Lower leg skin (tissue), 3 donors: Measurements from ENCODE around the gene EP400.
"Not testable (repeated sequence)": the region's sequence is repeated elsewhere in the genome, so short reads cannot be mapped to it uniquely, and the experiment has no call there.

Experiments used
- POLR2A ChIP-seq, 2 donors: fragments of 450-650 bp; IDR thresholded peaks; one replicate each; pipeline ENCODE4 v1.6.1; 2016 to 2017; ENCODE audit warnings: antibody characterized with exemption in 2 of 2, mild to moderate bottlenecking in 1 of 2, moderate library complexity in 1 of 2
- TF ChIP-seq, protein P1 (sequence below), 3 donors: fragments of 450-650 bp; IDR thresholded peaks; one replicate each; pipeline ENCODE4 v1.5.1; 2016; ENCODE audit warnings: antibody characterized with exemption in 3 of 3, mild to moderate bottlenecking in 3 of 3, moderate library complexity in 2 of 3

DNA sequence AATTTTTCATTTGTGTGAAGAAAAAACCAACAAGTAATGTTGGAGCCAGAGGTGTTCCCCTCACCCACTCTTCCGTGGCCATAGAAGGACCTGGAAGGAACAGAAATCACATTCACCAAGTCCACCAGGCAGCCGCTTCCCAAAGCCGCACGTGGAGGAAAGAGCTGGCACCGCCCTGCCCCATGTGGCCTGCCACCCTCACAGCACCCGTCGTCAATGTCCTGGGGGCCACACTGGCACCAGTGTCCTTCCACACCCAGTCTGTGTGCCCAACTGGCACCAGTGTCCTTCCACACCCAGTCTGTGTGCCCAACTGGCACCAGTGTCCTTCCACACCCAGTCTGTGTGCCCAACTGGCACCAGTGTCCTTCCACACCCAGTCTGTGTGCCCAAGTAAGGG lies 130.8 kb downstream of the EP400 start:
- TF ChIP-seq, protein P1, sequence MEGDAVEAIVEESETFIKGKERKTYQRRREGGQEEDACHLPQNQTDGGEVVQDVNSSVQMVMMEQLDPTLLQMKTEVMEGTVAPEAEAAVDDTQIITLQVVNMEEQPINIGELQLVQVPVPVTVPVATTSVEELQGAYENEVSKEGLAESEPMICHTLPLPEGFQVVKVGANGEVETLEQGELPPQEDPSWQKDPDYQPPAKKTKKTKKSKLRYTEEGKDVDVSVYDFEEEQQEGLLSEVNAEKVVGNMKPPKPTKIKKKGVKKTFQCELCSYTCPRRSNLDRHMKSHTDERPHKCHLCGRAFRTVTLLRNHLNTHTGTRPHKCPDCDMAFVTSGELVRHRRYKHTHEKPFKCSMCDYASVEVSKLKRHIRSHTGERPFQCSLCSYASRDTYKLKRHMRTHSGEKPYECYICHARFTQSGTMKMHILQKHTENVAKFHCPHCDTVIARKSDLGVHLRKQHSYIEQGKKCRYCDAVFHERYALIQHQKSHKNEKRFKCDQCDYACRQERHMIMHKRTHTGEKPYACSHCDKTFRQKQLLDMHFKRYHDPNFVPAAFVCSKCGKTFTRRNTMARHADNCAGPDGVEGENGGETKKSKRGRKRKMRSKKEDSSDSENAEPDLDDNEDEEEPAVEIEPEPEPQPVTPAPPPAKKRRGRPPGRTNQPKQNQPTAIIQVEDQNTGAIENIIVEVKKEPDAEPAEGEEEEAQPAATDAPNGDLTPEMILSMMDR (IDR thresholded peaks at IDR 0.05): not testable (repeated sequence)
- TF ChIP-seq POLR2A (IDR thresholded peaks at IDR 0.05): not testable (repeated sequence)
